H9 (cell line): ENCODE results near the gene CEP44. TPM values are rescaled to one million over a fixed set of nuclear protein-coding genes. Genes with fewer than 3 reads are reported as not detected.

Source experiments
- DNase-seq: peaks from one replicate; pipeline ENCODE4 v3.0.0-alpha.2; 2017
- H2AFZ ChIP-seq: one replicate; pipeline ENCODE4 v1.6.1; 2013; ENCODE audit warnings: mild to moderate bottlenecking, low read length, control low read depth, moderate library complexity
- H2AK5ac ChIP-seq: 2 replicates; pipeline ENCODE4 v1.6.1; 2013; ENCODE audit warnings: low read length, control low read depth, mixed read lengths; ENCODE audit not compliant: insufficient read length
- H2BK120ac ChIP-seq: one replicate; pipeline ENCODE4 v1.6.1; 2013; ENCODE audit warnings: low read depth, mild to moderate bottlenecking, low read length, control low read depth, inconsistent platforms; ENCODE audit not compliant: poor library complexity, severe bottlenecking
- H2BK12ac ChIP-seq: 2 replicates; pipeline ENCODE4 v1.6.1; 2013; ENCODE audit warnings: low read length, control low read depth, mixed read lengths, low read depth; ENCODE audit not compliant: insufficient read length
- H2BK15ac ChIP-seq: 2 replicates; pipeline ENCODE4 v1.6.1; 2013; ENCODE audit warnings: low read depth, low read length, control low read depth
- H2BK20ac ChIP-seq: one replicate; pipeline ENCODE4 v1.6.1; 2013; ENCODE audit warnings: low read depth, mild to moderate bottlenecking, low read length, control low read depth, inconsistent platforms; ENCODE audit not compliant: poor library complexity, severe bottlenecking
- H2BK5ac ChIP-seq: 2 replicates; pipeline ENCODE4 v1.6.1; 2013; ENCODE audit warnings: low read length, control low read depth, mixed read lengths; ENCODE audit not compliant: insufficient read length
- H3K14ac ChIP-seq: 2 replicates; pipeline ENCODE4 v1.6.1; 2013; ENCODE audit warnings: low read length, control low read depth; ENCODE audit not compliant: insufficient read depth
- H3K18ac ChIP-seq: 2 replicates; pipeline ENCODE4 v1.6.1; 2013; ENCODE audit warnings: low read depth, mild to moderate bottlenecking, mixed read lengths, low read length, control low read depth; ENCODE audit not compliant: insufficient read length
- H3K23ac ChIP-seq: 2 replicates; pipeline ENCODE4 v1.6.1; 2013; ENCODE audit warnings: low read length, control low read depth, mixed read lengths, low read depth; ENCODE audit not compliant: insufficient read length
- H3K23me2 ChIP-seq: 2 replicates; pipeline ENCODE4 v1.6.1; 2013; ENCODE audit warnings: low read depth, mild to moderate bottlenecking, mixed read lengths, low read length, control low read depth; ENCODE audit not compliant: insufficient read length, poor library complexity, severe bottlenecking
- H3K27ac ChIP-seq: 2 replicates; pipeline ENCODE4 v1.5.1; 2013; ENCODE audit warnings: low read length, control low read depth, mixed read lengths, low read depth; ENCODE audit not compliant: insufficient read length
- H3K27me3 ChIP-seq: 2 replicates; pipeline ENCODE4 v1.6.1; 2013; ENCODE audit warnings: low read length, control low read depth, inconsistent platforms; ENCODE audit not compliant: insufficient read depth
- H3K4ac ChIP-seq: 2 replicates; pipeline ENCODE4 v1.6.1; 2013; ENCODE audit warnings: low read depth, mild to moderate bottlenecking, control low read depth, inconsistent platforms, low read length, moderate library complexity
- H3K4me1 ChIP-seq: 2 replicates; pipeline ENCODE4 v1.6.1; 2013; ENCODE audit warnings: low read length, control low read depth, inconsistent platforms; ENCODE audit not compliant: insufficient read depth
- H3K4me2 ChIP-seq: 2 replicates; pipeline ENCODE4 v1.6.1; 2013; ENCODE audit warnings: low read length, control low read depth, mixed read lengths; ENCODE audit not compliant: insufficient read length, insufficient read depth
- H3K56ac ChIP-seq: 2 replicates; pipeline ENCODE4 v1.6.1; 2013; ENCODE audit warnings: low read depth, mild to moderate bottlenecking, mixed read lengths, low read length, control low read depth; ENCODE audit not compliant: insufficient read length
- H3K79me1 ChIP-seq: 2 replicates; pipeline ENCODE4 v1.6.1; 2013; ENCODE audit warnings: low read depth, mild to moderate bottlenecking, moderate library complexity, low read length, control low read depth, inconsistent platforms; ENCODE audit not compliant: insufficient read depth, poor library complexity, severe bottlenecking
- H3K79me2 ChIP-seq: 2 replicates; pipeline ENCODE4 v1.6.1; 2013; ENCODE audit warnings: low read length, control low read depth, inconsistent platforms; ENCODE audit not compliant: insufficient read depth
- H3K9ac ChIP-seq: 2 replicates; pipeline ENCODE4 v1.6.1; 2013; ENCODE audit warnings: low read length, control low read depth, mixed read lengths; ENCODE audit not compliant: insufficient read length; ENCODE audit errors: extremely low read depth
- H3K9me3 ChIP-seq: one replicate; pipeline ENCODE4 v1.6.1; 2013; ENCODE audit warnings: low read depth, low read length, inconsistent platforms; ENCODE audit not compliant: control insufficient read depth
- H3T11ph ChIP-seq: one replicate; pipeline ENCODE4 v1.6.1; 2013; ENCODE audit warnings: mild to moderate bottlenecking, low read length, control low read depth, inconsistent platforms
- H4K20me1 ChIP-seq: one replicate; pipeline ENCODE4 v1.6.1; 2013; ENCODE audit not compliant: control insufficient read depth, insufficient read length, insufficient read depth
- H4K5ac ChIP-seq: 2 replicates; pipeline ENCODE4 v1.6.1; 2013; ENCODE audit warnings: low read depth, mild to moderate bottlenecking, mixed read lengths, low read length, control low read depth; ENCODE audit not compliant: insufficient read length
- H4K8ac ChIP-seq: replicated peaks from 2 replicates; pipeline ENCODE4 v1.6.1; 2013; ENCODE audit warnings: low read length, control low read depth, mixed read lengths, low read depth; ENCODE audit not compliant: insufficient read length
- H4K91ac ChIP-seq: 2 replicates; pipeline ENCODE4 v1.6.1; 2013; ENCODE audit warnings: low read depth, mild to moderate bottlenecking, moderate library complexity, mixed read lengths, low read length, control low read depth; ENCODE audit not compliant: insufficient read length
- H3K27ac Mint-ChIP-seq, 3 experiments: 2 replicates in 2 of 3; 3 replicates in 1 of 3; pipeline ENCODE4 v1.8.0; 2020 to 2021; ENCODE audit warnings: mixed read lengths in 3 of 3, mild to moderate bottlenecking in 1 of 3, moderate library complexity in 1 of 3
- H3K27me3 Mint-ChIP-seq: 2 replicates; pipeline ENCODE4 v1.8.0; 2021; ENCODE audit warnings: low read depth, mild to moderate bottlenecking, moderate library complexity, mixed read lengths
- H3K36me3 Mint-ChIP-seq, 3 experiments: 2 replicates in 2 of 3; 3 replicates in 1 of 3; pipeline ENCODE4 v1.8.0; 2020 to 2021; ENCODE audit warnings: low read depth in 3 of 3, mixed read lengths in 3 of 3; ENCODE audit not compliant: insufficient read depth in 1 of 3
- H3K4me1 Mint-ChIP-seq, 2 experiments: 2 replicates each; pipeline ENCODE4 v1.8.0; 2020; ENCODE audit warnings: mixed read lengths in 2 of 2
- H3K4me3 Mint-ChIP-seq, 2 experiments: 2 replicates in 1 of 2; 3 replicates in 1 of 2; pipeline ENCODE4 v1.8.0; 2020 to 2021; ENCODE audit warnings: mild to moderate bottlenecking in 2 of 2, mixed read lengths in 2 of 2, moderate library complexity in 1 of 2
- H3K9me3 Mint-ChIP-seq, 2 experiments: 2 replicates in 1 of 2; 3 replicates in 1 of 2; pipeline ENCODE4 v1.8.0; 2020; ENCODE audit warnings: mild to moderate bottlenecking in 2 of 2, mixed read lengths in 2 of 2, moderate library complexity in 1 of 2
- CTCF ChIP-seq: fragments of 200-600 bp; sonication (generic); conservative IDR thresholded peaks from 3 replicates; pipeline ENCODE4 v1.8.0; 2021; ENCODE audit warnings: antibody characterized with exemption, mild to moderate bottlenecking
- total RNA-seq: library from RNA; stranded (reverse); gene quantifications from 2 replicates; pipeline ENCODE4 v1.2.1, GENCODE V29; 2021

CEP44 gene
- total RNA-seq, 1 experiment from 2014 or later, result 16.5 TPM

GRCh38 chr4:174317531-174317930 is 33.8 kb downstream of the CEP44 start:
- no peak overlapping the region for H2BK12ac ChIP-seq
- no peaks in the 10 kb centered on the region for H3K23me2 ChIP-seq
- Mint-ChIP-seq H3K9me3 (no peaks in the 10 kb centered on the region), H3K36me3 (peaks cover 0 to 7% (median 6%) of the 10 kb centered on the region in 3 experiments; a peak in 3 of 7 replicates), H3K27me3 (no peaks in the 10 kb centered on the region), H3K4me3 (no peak overlapping the region), H3K27ac (no peak overlapping the region), H3K4me1 (peaks cover 6 to 8% of the 10 kb centered on the region in 2 experiments)
- no peaks in the 10 kb centered on the region for H3K27me3 ChIP-seq
- no peak overlapping the region for H4K91ac ChIP-seq
- H3K9ac ChIP-seq, result no peak overlapping the region
- H3K56ac ChIP-seq, result no peak overlapping the region
- no peak overlapping the region for H4K8ac ChIP-seq
- DNase-seq, result no peak
- H3K27ac ChIP-seq, result no peak overlapping the region
- no peaks in the 10 kb centered on the region for H3K9me3 ChIP-seq
- H4K20me1 ChIP-seq, result no peaks in the 10 kb centered on the region
- no peak overlapping the region for H3K4me2 ChIP-seq
- no peak overlapping the region for H2BK15ac ChIP-seq
- H2BK20ac ChIP-seq, result no peak overlapping the region
- H3K4me1 ChIP-seq, result no peaks in the 10 kb centered on the region
- no peak overlapping the region for H2BK5ac ChIP-seq
- no peak overlapping the region for H2BK120ac ChIP-seq
- H3K23ac ChIP-seq, result no peak overlapping the region
- no peaks in the 10 kb centered on the region for H3K79me2 ChIP-seq
- H3K18ac ChIP-seq, result no peak overlapping the region
- H3K79me1 ChIP-seq, result no peaks in the 10 kb centered on the region
- H2AFZ ChIP-seq, result no peak overlapping the region
- no peak overlapping the region for H3K4ac ChIP-seq
- no peak overlapping the region for H4K5ac ChIP-seq
- no peak overlapping the region for H2AK5ac ChIP-seq
- H3T11ph ChIP-seq, result no peak overlapping the region
- no peak for TF ChIP-seq CTCF
- H3K14ac ChIP-seq, result no peak overlapping the region
